Measurements from ENCODE around the gene CGB3. TPM values are rescaled to one million over a fixed set of nuclear protein-coding genes. Genes with fewer than 3 reads are reported as not detected.

The CGB3 gene
- polyA plus RNA-seq, 1 donor (not counting 4 experiments of a cell fraction or from before 2014, with no cell fraction given) = not detected

GRCh38 chr19:49006905-49007304, 17.2 kb downstream of the CGB3 start:
- H3K4me3 ChIP-seq (ENCODE audit: control insufficient read depth in 2 of 3, extremely low read depth in 1 of 3, insufficient read depth in 2 of 3, low read depth in 1 of 3, low read length in 3 of 3) = no peak overlapping the region
- H3K79me2 ChIP-seq (ENCODE audit: control insufficient read depth, insufficient read depth, low read length) = no peaks in the 10 kb centered on the region
- H4K20me1 ChIP-seq (ENCODE audit: control insufficient read depth, extremely low read depth, insufficient read depth, low read length) = no peaks in the 10 kb centered on the region
- H3K27me3 ChIP-seq (ENCODE audit: control insufficient read depth, extremely low read depth, insufficient read depth, low read length) = no peaks in the 10 kb centered on the region
- TF ChIP-seq EZH2 (IDR thresholded peaks at IDR 0.05; ENCODE audit: low read length) = no peak
- H2AFZ ChIP-seq (ENCODE audit: control insufficient read depth, low read length) = no peak overlapping the region
- no peak overlapping the region for H3K27ac ChIP-seq (ENCODE audit: control insufficient read depth, insufficient read depth, low read length)
- no peaks in the 10 kb centered on the region for H3K4me1 ChIP-seq (ENCODE audit: control insufficient read depth, extremely low read depth, insufficient read depth, low read length)
- DNase-seq (ENCODE audit: low read depth, low spot score) (no peak), FAIRE-seq (no peak)
- no peaks in the 10 kb centered on the region for H3K9me3 ChIP-seq (ENCODE audit: control insufficient read depth, low read depth, low read length)
- peaks cover 39% of the 10 kb centered on the region in 2 experiments for H3K36me3 ChIP-seq (ENCODE audit: control insufficient read depth in 2 of 2, extremely low read depth in 1 of 2, insufficient read depth in 2 of 2, low read length in 2 of 2)
- no peak overlapping the region for H3K4me2 ChIP-seq (ENCODE audit: control insufficient read depth, extremely low read depth, insufficient read depth, low read depth, low read length)
- dilution Hi-C loops (cut with MboI; ENCODE audit: extremely low pct_ligation_motif_present, low sequenced_read_pairs) = no loop called here
- H3K9me1 ChIP-seq (ENCODE audit: control insufficient read depth, extremely low read depth, insufficient read depth, low read length) = no peaks in the 10 kb centered on the region
- no peak overlapping the region for H3K9ac ChIP-seq (ENCODE audit: control insufficient read depth, extremely low read depth, insufficient read depth, low read length)

GRCh38 chr19:49004964-49005614, 19.0 kb downstream of the CGB3 start:
- Histone ChIP-seq H3K27ac (ENCODE audit: control insufficient read depth, insufficient read depth, low read length) (no peak overlapping the region), H3K9ac (ENCODE audit: control insufficient read depth, extremely low read depth, insufficient read depth, low read length) (no peak overlapping the region), H3K79me2 (ENCODE audit: control insufficient read depth, insufficient read depth, low read length) (no peaks in the 10 kb centered on the region), H3K9me3 (ENCODE audit: control insufficient read depth, low read depth, low read length) (no peaks in the 10 kb centered on the region), H3K4me1 (ENCODE audit: control insufficient read depth, extremely low read depth, insufficient read depth, low read length) (no peaks in the 10 kb centered on the region), H3K4me2 (ENCODE audit: control insufficient read depth, extremely low read depth, insufficient read depth, low read depth, low read length) (no peak overlapping the region), H3K36me3 (ENCODE audit: control insufficient read depth in 2 of 2, extremely low read depth in 1 of 2, insufficient read depth in 2 of 2, low read length in 2 of 2) (peaks cover 24 to 30% of the 10 kb centered on the region in 2 experiments), H2AFZ (ENCODE audit: control insufficient read depth, low read length) (no peak overlapping the region), H4K20me1 (ENCODE audit: control insufficient read depth, extremely low read depth, insufficient read depth, low read length) (no peaks in the 10 kb centered on the region), H3K4me3 (ENCODE audit: control insufficient read depth in 2 of 3, extremely low read depth in 1 of 3, insufficient read depth in 2 of 3, low read depth in 1 of 3, low read length in 3 of 3) (no peak overlapping the region), H3K9me1 (ENCODE audit: control insufficient read depth, extremely low read depth, insufficient read depth, low read length) (no peaks in the 10 kb centered on the region), H3K27me3 (ENCODE audit: control insufficient read depth, extremely low read depth, insufficient read depth, low read length) (no peaks in the 10 kb centered on the region)
- TF ChIP-seq CTCF (optimal IDR thresholded peaks at IDR 0.05 in 1 of 3, IDR thresholded peaks at IDR 0.05 in 1 of 3, conservative IDR thresholded peaks at IDR 0.05 in 1 of 3; ENCODE audit: extremely low read depth in 1 of 3, insufficient read depth in 2 of 3, low read length in 3 of 3) = no peak
- TF ChIP-seq EZH2 (IDR thresholded peaks at IDR 0.05; ENCODE audit: low read length) = no peak
- dilution Hi-C loops (cut with MboI; ENCODE audit: extremely low pct_ligation_motif_present, low sequenced_read_pairs) = no loop called here
- DNase-seq (ENCODE audit: low read depth, low spot score) (no peak), FAIRE-seq (no peak)

- no peaks in the 10 kb centered on the region for H3K9me1 ChIP-seq (ENCODE audit: control insufficient read depth, extremely low read depth, insufficient read depth, low read length)
- no peak overlapping the region for H3K4me2 ChIP-seq (ENCODE audit: control insufficient read depth, extremely low read depth, insufficient read depth, low read depth, low read length)
- TF ChIP-seq EZH2 (IDR thresholded peaks at IDR 0.05; ENCODE audit: low read length) = no peak
- no peak for TF ChIP-seq CTCF (optimal IDR thresholded peaks at IDR 0.05 in 1 of 3, IDR thresholded peaks at IDR 0.05 in 1 of 3, conservative IDR thresholded peaks at IDR 0.05 in 1 of 3; ENCODE audit: extremely low read depth in 1 of 3, insufficient read depth in 2 of 3, low read length in 3 of 3)
- H3K9me3 ChIP-seq (ENCODE audit: control insufficient read depth, low read depth, low read length) = no peaks in the 10 kb centered on the region
- no peak for DNase-seq (ENCODE audit: low read depth, low spot score)
- H3K79me2 ChIP-seq (ENCODE audit: control insufficient read depth, insufficient read depth, low read length) = peaks cover 3% of the 10 kb centered on the region
- no peaks in the 10 kb centered on the region for H3K4me1 ChIP-seq (ENCODE audit: control insufficient read depth, extremely low read depth, insufficient read depth, low read length)
- no peak overlapping the region for H3K9ac ChIP-seq (ENCODE audit: control insufficient read depth, extremely low read depth, insufficient read depth, low read length)
- no peaks in the 10 kb centered on the region for H4K20me1 ChIP-seq (ENCODE audit: control insufficient read depth, extremely low read depth, insufficient read depth, low read length)
- FAIRE-seq = no peak
- H3K27me3 ChIP-seq (ENCODE audit: control insufficient read depth, extremely low read depth, insufficient read depth, low read length) = no peaks in the 10 kb centered on the region
- peaks cover 29 to 32% of the 10 kb centered on the region in 2 experiments for H3K36me3 ChIP-seq (ENCODE audit: control insufficient read depth in 2 of 2, extremely low read depth in 1 of 2, insufficient read depth in 2 of 2, low read length in 2 of 2)
- H3K27ac ChIP-seq (ENCODE audit: control insufficient read depth, insufficient read depth, low read length) = no peak overlapping the region
- no peak overlapping the region for H2AFZ ChIP-seq (ENCODE audit: control insufficient read depth, low read length)
- no peak overlapping the region for H3K4me3 ChIP-seq (ENCODE audit: control insufficient read depth in 2 of 3, extremely low read depth in 1 of 3, insufficient read depth in 2 of 3, low read depth in 1 of 3, low read length in 3 of 3)
- dilution Hi-C loops (cut with MboI; ENCODE audit: extremely low pct_ligation_motif_present, low sequenced_read_pairs) = no loop called here
Measured at GRCh38 chr19:49004133-49004532, 20.0 kb downstream of the CGB3 start.

Data from keratinocyte (primary cell).